HepG2 (cell line): ENCODE measurements around the gene NPB. TPM values are rescaled to one million over a fixed set of nuclear protein-coding genes. Genes with fewer than 3 reads are reported as not detected.

ENCODE experiments used
- ARID3A ChIP-seq: IDR thresholded peaks from 2 replicates; pipeline ENCODE4 v1.6.1; 2012; ENCODE audit warnings: low read depth, low read length, improper control_type of control experiment
- FOXJ3 ChIP-seq: sonication (generic); formaldehyde crosslinking; IDR thresholded peaks from 2 replicates; pipeline ENCODE4 v1.4.0; 2020; ENCODE audit warnings: missing genetic modification reagents, mild to moderate bottlenecking, borderline replicate concordance
- ISL2 ChIP-seq: sonication (generic); formaldehyde crosslinking; IDR thresholded peaks from 2 replicates; pipeline ENCODE4 v1.5.0; 2020; ENCODE audit warnings: missing genetic modification reagents
- MTERF4 ChIP-seq: sonication (generic); formaldehyde crosslinking; IDR thresholded peaks from 2 replicates; pipeline ENCODE4 v1.8.0; 2023; ENCODE audit warnings: mild to moderate bottlenecking, missing genetic modification reagents
- PCBP1 ChIP-seq: fragments of 200-400 bp; formaldehyde crosslinking; IDR thresholded peaks from 2 replicates; pipeline ENCODE4 v1.6.1; 2017; ENCODE audit warnings: mild to moderate bottlenecking, low read depth, low read length, borderline replicate concordance
- RXRA ChIP-seq: sonication (generic); formaldehyde crosslinking; IDR thresholded peaks from 2 replicates; pipeline ENCODE4 v1.5.1; 2020; ENCODE audit warnings: missing genetic modification reagents
- SP1 ChIP-seq, 2 experiments: fragments of 450-650 bp in 1 of 2; sonication (generic) in 1 of 2; formaldehyde crosslinking in 1 of 2; IDR thresholded peaks; 2 replicates each; pipeline versions ENCODE4 v1.4.0 to v1.6.1; 2016 to 2020; ENCODE audit warnings: missing genetic modification reagents in 1 of 2
- TRIM24 ChIP-seq: sonication (generic); formaldehyde crosslinking; IDR thresholded peaks from 2 replicates; pipeline ENCODE4 v1.8.0; 2022; ENCODE audit warnings: mild to moderate bottlenecking, missing genetic modification reagents
- U2AF2 ChIP-seq: fragments of 200-400 bp; formaldehyde crosslinking; IDR thresholded peaks from 2 replicates; pipeline ENCODE4 v1.6.1; 2017; ENCODE audit warnings: low read depth, mild to moderate bottlenecking, low read length
- ZNF124 ChIP-seq: sonication (generic); formaldehyde crosslinking; IDR thresholded peaks from 2 replicates; pipeline ENCODE4 v1.4.0; 2020; ENCODE audit warnings: missing genetic modification reagents
- ZNF136 ChIP-seq: sonication (generic); formaldehyde crosslinking; IDR thresholded peaks from 2 replicates; pipeline ENCODE4 v1.8.1; 2022; ENCODE audit warnings: low read depth, mild to moderate bottlenecking, moderate library complexity, missing genetic modification reagents
- ZNF18 ChIP-seq: sonication (generic); formaldehyde crosslinking; IDR thresholded peaks from 2 replicates; pipeline ENCODE4 v1.8.0; 2022; ENCODE audit warnings: mild to moderate bottlenecking, missing genetic modification reagents; ENCODE audit not compliant: insufficient replicate concordance
- ZNF256 ChIP-seq: sonication (generic); formaldehyde crosslinking; conservative IDR thresholded peaks from 2 replicates; pipeline ENCODE4 v1.4.0; 2020; ENCODE audit warnings: missing genetic modification reagents
- ZNF318 ChIP-seq: sonication (generic); formaldehyde crosslinking; IDR thresholded peaks from 2 replicates; pipeline ENCODE4 v1.4.0; 2020; ENCODE audit warnings: mild to moderate bottlenecking, missing genetic modification reagents
- ZNF614 ChIP-seq: IDR thresholded peaks from 2 replicates; pipeline ENCODE4 v1.6.1; 2018; ENCODE audit warnings: missing biosample characterization, missing genetic modification reagents, inconsistent platforms, borderline replicate concordance
- ZNF644 ChIP-seq: IDR thresholded peaks from 2 replicates; pipeline ENCODE4 v1.6.1; 2016; ENCODE audit warnings: low read depth
- ZNF7 ChIP-seq: IDR thresholded peaks from 2 replicates; pipeline ENCODE4 v1.6.1; 2016; ENCODE audit warnings: missing biosample characterization, missing genetic modification reagents
- polyA plus RNA-seq, 8 experiments: library from polyadenylated mRNA; depleted of rRNA in 3 of 8; stranded (reverse) in 7 of 8; unstranded in 1 of 8; fragments of >200 nt; fragmentation: Illumina TruSeq in 4 of 8; extraction: Trizol in 4 of 8; gene quantifications; 2 replicates each; pipeline versions ENCODE4 v1.2.1 to v1.2.3, GENCODE V29; 2011 to 2016; ENCODE audit warnings: low read depth in 4 of 8, missing spikeins in 1 of 8, mixed read lengths in 1 of 8; ENCODE audit not compliant: insufficient read depth in 1 of 8
- total RNA-seq, 5 experiments: library from RNA; depleted of rRNA; stranded (reverse); fragments of >200 nt; fragmentation: Illumina TruSeq; extraction: Trizol; gene quantifications; 2 replicates each; pipeline ENCODE4 v1.2.3, GENCODE V29; 2016; ENCODE audit warnings: low read depth in 1 of 5

NPB gene
- total and polyA plus RNA-seq, 2 of the 13 experiments (the other 11 are each of a cell fraction or from before 2014, with no cell fraction given): 0.11 to 0.93 TPM

- no peak for TF ChIP-seq ZNF318 (CRISPR knock-in tag)
- no peak for TF ChIP-seq ZNF124 (CRISPR knock-in tag)
- TF ChIP-seq ZNF644 (CRISPR knock-in tag): no peak
- no peak for TF ChIP-seq TRIM24
- TF ChIP-seq FOXJ3 (CRISPR knock-in tag): no peak
- TF ChIP-seq ZNF614 (CRISPR knock-in tag): no peak
- no peak for TF ChIP-seq ZNF18 (CRISPR knock-in tag)
- TF ChIP-seq U2AF2: 0 out of 2 replicates have a peak, but pooled peaks have one; percentile 18
- no peak for TF ChIP-seq ZNF7
- TF ChIP-seq SP1 (IDR thresholded peaks at IDR 0.05): no peak
- TF ChIP-seq SP1 (CRISPR knock-in tag; IDR thresholded peaks at IDR 0.05): 0 out of 2 replicates have a peak, but pooled peaks have one; percentile 15
- TF ChIP-seq ZNF256 (CRISPR knock-in tag): no peak
- TF ChIP-seq RXRA (CRISPR knock-in tag): no peak; the same call in 1 of the 2 replicates
- peak; percentile 13; the same call in 1 of the 2 replicates for TF ChIP-seq PCBP1
- TF ChIP-seq ARID3A: no peak
- TF ChIP-seq MTERF4 (CRISPR knock-in tag): no peak
- TF ChIP-seq ZNF136 (CRISPR knock-in tag): no peak
- TF ChIP-seq ISL2 (CRISPR knock-in tag): no peak; the same call in 1 of the 2 replicates
Observed at GRCh38 chr17:81867991-81868673, 33.9 kb upstream of the NPB start (continued).
